HCT116 (cell line): ENCODE measurements around the gene C8A. TPM values are rescaled to one million over a fixed set of nuclear protein-coding genes. Genes with fewer than 3 reads are reported as not detected.

ENCODE experiments used
- ATAC-seq: fragments of 200-7000 bp; cut with Tn5 transposase; 2 replicates; pipeline ENCODE4 v1.9.1; 2020; ENCODE audit warnings: mild to moderate bottlenecking, moderate library complexity
- BruUV-seq: library from RNA; stranded (reverse); fragments of 400-500 nt; replicated peaks from 2 replicates; lab custom pipeline; 2021; lab: Mats Ljungman, UMichigan
- CTCF ChIA-PET: fragments of 300-600 bp; sonication (Branson Sonifier 250); formaldehyde crosslinking; loops from one replicate; lab custom pipeline; 2021; ENCODE audit warnings: antibody characterized with exemption; lab: Charles Lee
- POLR2A ChIA-PET: fragments of 300-600, 350-600 bp; sonication (Branson Sonifier 250); formaldehyde crosslinking; loops from one replicate; lab custom pipeline; 2021; ENCODE audit warnings: antibody characterized with exemption; lab: Charles Lee
- RAD21 ChIA-PET, 2 experiments: fragments of 300-600 bp; sonication (Branson Sonifier 250); formaldehyde crosslinking; loops; one replicate each; lab custom pipeline; 2023; ENCODE audit warnings: low total read pairs in 2 of 2; ENCODE audit not compliant: uncharacterized antibody in 2 of 2, unreplicated experiment in 2 of 2, low non-redundant PET in 1 of 2; lab: Charles Lee
- DNase-seq: peaks from one replicate; pipeline ENCODE4 v3.0.0-alpha.2; 2010; ENCODE audit warnings: low read depth, low spot score
- H2AFZ ChIP-seq: fragments of 200-600 bp; shearing (Covaris generic), sonication (generic); 2 replicates; pipeline ENCODE4 v1.6.1; 2017; ENCODE audit warnings: low read depth, mixed run types, mixed read lengths, antibody characterized with exemption, low read length; ENCODE audit not compliant: poor library complexity, severe bottlenecking
- H3K27ac ChIP-seq: 2 replicates; pipeline ENCODE4 v1.5.1; 2012; ENCODE audit warnings: low read depth, low read length
- H3K27me3 ChIP-seq: fragments of 200-600 bp; sonication (generic); 2 replicates; pipeline ENCODE4 v1.6.1; 2016; ENCODE audit warnings: mixed run types, low read length, mixed read lengths; ENCODE audit not compliant: insufficient read depth
- H3K36me3 ChIP-seq, 2 experiments: fragments of 200-500 bp in 1 of 2; fragments of 200-600 bp in 1 of 2; sonication (Bioruptor generic) in 1 of 2; sonication (generic) in 1 of 2; 2 replicates each; pipeline versions ENCODE4 v1.5.1 to v1.6.1; 2014 to 2016; ENCODE audit warnings: low read length in 2 of 2, inconsistent platforms in 1 of 2, mixed read lengths in 1 of 2, mixed run types in 1 of 2; ENCODE audit not compliant: insufficient read depth in 2 of 2, control insufficient read depth in 1 of 2
- H3K4me1 ChIP-seq, 2 experiments: fragments of 200-600 bp in 1 of 2; sonication (generic) in 1 of 2; 2 replicates each; pipeline versions ENCODE4 v1.5.1 to v1.6.1; 2012 to 2017; ENCODE audit warnings: low read length in 2 of 2, inconsistent platforms in 1 of 2, mild to moderate bottlenecking in 1 of 2, mixed read lengths in 1 of 2, mixed run types in 1 of 2, moderate library complexity in 1 of 2; ENCODE audit not compliant: insufficient read depth in 2 of 2, control insufficient read depth in 1 of 2
- H3K4me2 ChIP-seq: fragments of 200-600 bp; sonication (generic); 2 replicates; pipeline ENCODE4 v1.6.1; 2017; ENCODE audit warnings: mixed run types, low read length, mixed read lengths
- H3K4me3 ChIP-seq, 2 experiments: fragments of 200-600 bp in 1 of 2; sonication (generic) in 1 of 2; replicated peaks in 1 of 2; 2 replicates each; pipeline ENCODE4 v1.5.1; 2011 to 2016; ENCODE audit warnings: low read length in 2 of 2, control low read depth in 1 of 2, low read depth in 1 of 2, mild to moderate bottlenecking in 1 of 2, mixed read lengths in 1 of 2, mixed run types in 1 of 2
- H3K79me2 ChIP-seq: fragments of 200-600 bp; sonication (generic); 2 replicates; pipeline ENCODE4 v1.6.1; 2017; ENCODE audit warnings: mild to moderate bottlenecking, mixed run types, low read length, moderate library complexity, mixed read lengths; ENCODE audit not compliant: insufficient read depth
- H3K9ac ChIP-seq: fragments of 200-600 bp; sonication (generic); 2 replicates; pipeline ENCODE4 v1.6.1; 2016; ENCODE audit warnings: low read length, mixed read lengths
- H3K9me2 ChIP-seq: fragments of 200-600 bp; sonication (generic), shearing (Covaris generic); 2 replicates; pipeline ENCODE4 v1.6.1; 2017; ENCODE audit warnings: mixed run types, mild to moderate bottlenecking, moderate library complexity; ENCODE audit not compliant: insufficient read depth
- H3K9me3 ChIP-seq, 2 experiments: fragments of 200-500 bp in 1 of 2; fragments of 200-600 bp in 1 of 2; sonication (Bioruptor generic) in 1 of 2; sonication (generic) in 1 of 2; 2 replicates each; pipeline ENCODE4 v1.6.1; 2014 to 2017; ENCODE audit warnings: low read length in 2 of 2, mixed read lengths in 2 of 2, inconsistent platforms in 1 of 2, low read depth in 1 of 2, mild to moderate bottlenecking in 1 of 2, mixed run types in 1 of 2, moderate library complexity in 1 of 2; ENCODE audit not compliant: control insufficient read depth in 1 of 2, insufficient read depth in 1 of 2
- H4K20me1 ChIP-seq: fragments of 200-600 bp; sonication (generic), shearing (Covaris generic); 2 replicates; pipeline ENCODE4 v1.6.1; 2017; ENCODE audit warnings: mixed run types, mild to moderate bottlenecking, moderate library complexity; ENCODE audit not compliant: insufficient read depth
- CBX3 ChIP-seq: IDR thresholded peaks from 2 replicates; pipeline ENCODE4 v1.6.1; 2012; ENCODE audit warnings: low read depth
- CEBPB ChIP-seq: IDR thresholded peaks from 2 replicates; pipeline ENCODE4 v1.6.1; 2012; ENCODE audit warnings: low read depth
- ELF1 ChIP-seq: IDR thresholded peaks from 2 replicates; pipeline ENCODE4 v1.6.1; 2012; ENCODE audit warnings: low read depth, borderline replicate concordance
- EZH2 ChIP-seq: fragments of 200-600 bp; sonication (generic); IDR thresholded peaks from 2 replicates; pipeline ENCODE4 v1.6.1; 2017; ENCODE audit warnings: antibody characterized with exemption, mixed run types
- JUND ChIP-seq: IDR thresholded peaks from 2 replicates; pipeline ENCODE4 v1.6.1; 2012
- POLR2A ChIP-seq: IDR thresholded peaks from 2 replicates; pipeline ENCODE4 v1.7.0; 2011; ENCODE audit warnings: borderline replicate concordance; ENCODE audit not compliant: insufficient read depth, insufficient read length; ENCODE audit errors: extremely low read depth
- POLR2AphosphoS5 ChIP-seq: IDR thresholded peaks from 2 replicates; pipeline ENCODE4 v1.6.1; 2011; ENCODE audit warnings: mild to moderate bottlenecking, low read depth, low read length, moderate library complexity
- RAD21 ChIP-seq: IDR thresholded peaks from 2 replicates; pipeline ENCODE4 v1.6.1; 2012; ENCODE audit warnings: low read depth, mild to moderate bottlenecking
- SIN3A ChIP-seq: IDR thresholded peaks from 2 replicates; pipeline ENCODE4 v1.6.1; 2012; ENCODE audit warnings: low read depth
- SP1 ChIP-seq: IDR thresholded peaks from 2 replicates; pipeline ENCODE4 v1.6.1; 2012; ENCODE audit warnings: low read depth
- SRF ChIP-seq: IDR thresholded peaks from 2 replicates; pipeline ENCODE4 v1.6.1; 2012; ENCODE audit warnings: low read depth
- TCF7L2 ChIP-seq: IDR thresholded peaks from 2 replicates; pipeline ENCODE4 v1.7.0; 2011; ENCODE audit warnings: borderline replicate concordance, inconsistent platforms; ENCODE audit not compliant: insufficient read depth, insufficient read length; ENCODE audit errors: extremely low read depth
- ZFX ChIP-seq: fragments of 450-650 bp; IDR thresholded peaks from 2 replicates; pipeline ENCODE4 v1.6.1; 2017
- ZNF274 ChIP-seq: fragments of 200-500 bp; sonication (Bioruptor generic); IDR thresholded peaks from 2 replicates; pipeline ENCODE4 v1.6.1; 2014; ENCODE audit warnings: mild to moderate bottlenecking, low read depth, low read length, inconsistent platforms
- intact Hi-C: fragments of 100-400 bp; cut with micrococcal nuclease; formaldehyde crosslinking; loops from 2 replicates; pipeline ENCODE4 v1.10.0; 2022
- total RNA-seq: library from RNA; stranded (reverse); gene quantifications from one replicate; pipeline ENCODE4 v1.2.1, GENCODE V29; 2021; ENCODE audit not compliant: unreplicated experiment
- TF ChIP-seq, protein P1 (sequence below): IDR thresholded peaks from 2 replicates; pipeline ENCODE4 v1.6.1; 2011; ENCODE audit warnings: mild to moderate bottlenecking, low read length, moderate library complexity; ENCODE audit not compliant: insufficient replicate concordance; ENCODE audit errors: extremely low read depth
- TF ChIP-seq, protein P2 (sequence below): IDR thresholded peaks from 2 replicates; pipeline ENCODE4 v1.6.1; 2012
- TF ChIP-seq, protein P3 (sequence below), 3 experiments: fragments of 200-600 bp in 1 of 3; sonication (generic) in 1 of 3; IDR thresholded peaks in 2 of 3; conservative IDR thresholded peaks in 1 of 3; 2 replicates each; pipeline ENCODE4 v1.5.1; 2012 to 2017; ENCODE audit warnings: low read depth in 2 of 3, low read length in 2 of 3, antibody characterized with exemption in 1 of 3, borderline replicate concordance in 1 of 3, control low read depth in 1 of 3, mild to moderate bottlenecking in 1 of 3, mixed read lengths in 1 of 3, mixed run types in 1 of 3, moderate library complexity in 1 of 3; ENCODE audit not compliant: insufficient read depth in 1 of 3
- TF ChIP-seq, protein P4 (sequence below): IDR thresholded peaks from 2 replicates; pipeline ENCODE4 v1.6.1; 2012; ENCODE audit warnings: low read depth

Gene C8A
- total RNA-seq, 1 experiment from 2014 or later = 0.10 TPM

DNA sequence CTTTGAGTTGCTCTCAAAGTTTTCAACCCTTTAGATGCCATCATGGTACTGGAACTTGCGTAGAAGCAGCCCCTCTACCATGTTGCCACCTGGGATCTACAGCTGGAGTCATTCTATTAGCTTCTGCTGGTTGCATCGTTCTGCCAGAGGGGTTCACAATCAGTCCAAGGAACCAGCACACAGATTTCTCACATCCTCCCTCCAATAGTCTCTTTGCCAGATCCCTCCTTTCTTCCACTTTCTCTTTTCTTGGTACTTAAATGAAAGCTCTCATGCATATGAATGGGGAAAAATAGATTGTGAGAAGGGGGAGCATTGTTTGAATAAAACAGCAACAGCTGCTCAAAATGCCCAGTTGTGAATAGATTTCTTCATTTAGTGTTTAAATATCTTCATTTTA, 4.2 kb upstream of the C8A start (continued):
- no peak for TF ChIP-seq SRF
- TF ChIP-seq, all 23 proteins: peak for 0

DNA sequence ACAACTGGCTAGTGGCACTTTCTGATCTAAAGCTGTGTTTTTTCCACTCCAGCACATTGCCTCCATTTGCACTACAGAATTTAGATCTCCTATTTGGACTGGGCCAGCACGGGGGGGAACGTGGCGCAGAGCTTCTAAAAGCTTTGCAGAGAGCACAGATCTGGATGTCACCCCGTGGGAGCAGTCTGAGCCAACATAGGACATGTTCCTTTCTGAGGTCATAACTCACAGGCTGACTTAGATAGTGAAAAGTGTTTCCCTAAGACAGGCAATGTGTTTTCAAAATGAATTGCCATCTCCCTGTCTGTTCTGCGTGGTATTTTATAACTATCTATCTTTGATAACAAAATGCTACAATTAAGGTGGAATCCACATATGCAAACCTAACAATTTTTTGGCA, 3.7 kb upstream of the C8A start:
- intact Hi-C loops = no loop called here
- no peaks in the 10 kb centered on the region for H3K9me2 ChIP-seq
- no peak overlapping the region for H3K4me2 ChIP-seq
- TF ChIP-seq, protein P1, sequence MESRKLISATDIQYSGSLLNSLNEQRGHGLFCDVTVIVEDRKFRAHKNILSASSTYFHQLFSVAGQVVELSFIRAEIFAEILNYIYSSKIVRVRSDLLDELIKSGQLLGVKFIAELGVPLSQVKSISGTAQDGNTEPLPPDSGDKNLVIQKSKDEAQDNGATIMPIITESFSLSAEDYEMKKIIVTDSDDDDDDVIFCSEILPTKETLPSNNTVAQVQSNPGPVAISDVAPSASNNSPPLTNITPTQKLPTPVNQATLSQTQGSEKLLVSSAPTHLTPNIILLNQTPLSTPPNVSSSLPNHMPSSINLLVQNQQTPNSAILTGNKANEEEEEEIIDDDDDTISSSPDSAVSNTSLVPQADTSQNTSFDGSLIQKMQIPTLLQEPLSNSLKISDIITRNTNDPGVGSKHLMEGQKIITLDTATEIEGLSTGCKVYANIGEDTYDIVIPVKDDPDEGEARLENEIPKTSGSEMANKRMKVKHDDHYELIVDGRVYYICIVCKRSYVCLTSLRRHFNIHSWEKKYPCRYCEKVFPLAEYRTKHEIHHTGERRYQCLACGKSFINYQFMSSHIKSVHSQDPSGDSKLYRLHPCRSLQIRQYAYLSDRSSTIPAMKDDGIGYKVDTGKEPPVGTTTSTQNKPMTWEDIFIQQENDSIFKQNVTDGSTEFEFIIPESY = no peak
- no peak for TF ChIP-seq ZNF274
- no peak for TF ChIP-seq SRF
- TF ChIP-seq SP1 = no peak
- no peak for TF ChIP-seq POLR2AphosphoS5
- no peak for TF ChIP-seq CEBPB
- TF ChIP-seq JUND = no peak
- TF ChIP-seq, protein P2, sequence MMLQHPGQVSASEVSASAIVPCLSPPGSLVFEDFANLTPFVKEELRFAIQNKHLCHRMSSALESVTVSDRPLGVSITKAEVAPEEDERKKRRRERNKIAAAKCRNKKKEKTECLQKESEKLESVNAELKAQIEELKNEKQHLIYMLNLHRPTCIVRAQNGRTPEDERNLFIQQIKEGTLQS = no peak
- no peak for TF ChIP-seq TCF7L2
- TF ChIP-seq POLR2A = no peak
- TF ChIP-seq, protein P3, sequence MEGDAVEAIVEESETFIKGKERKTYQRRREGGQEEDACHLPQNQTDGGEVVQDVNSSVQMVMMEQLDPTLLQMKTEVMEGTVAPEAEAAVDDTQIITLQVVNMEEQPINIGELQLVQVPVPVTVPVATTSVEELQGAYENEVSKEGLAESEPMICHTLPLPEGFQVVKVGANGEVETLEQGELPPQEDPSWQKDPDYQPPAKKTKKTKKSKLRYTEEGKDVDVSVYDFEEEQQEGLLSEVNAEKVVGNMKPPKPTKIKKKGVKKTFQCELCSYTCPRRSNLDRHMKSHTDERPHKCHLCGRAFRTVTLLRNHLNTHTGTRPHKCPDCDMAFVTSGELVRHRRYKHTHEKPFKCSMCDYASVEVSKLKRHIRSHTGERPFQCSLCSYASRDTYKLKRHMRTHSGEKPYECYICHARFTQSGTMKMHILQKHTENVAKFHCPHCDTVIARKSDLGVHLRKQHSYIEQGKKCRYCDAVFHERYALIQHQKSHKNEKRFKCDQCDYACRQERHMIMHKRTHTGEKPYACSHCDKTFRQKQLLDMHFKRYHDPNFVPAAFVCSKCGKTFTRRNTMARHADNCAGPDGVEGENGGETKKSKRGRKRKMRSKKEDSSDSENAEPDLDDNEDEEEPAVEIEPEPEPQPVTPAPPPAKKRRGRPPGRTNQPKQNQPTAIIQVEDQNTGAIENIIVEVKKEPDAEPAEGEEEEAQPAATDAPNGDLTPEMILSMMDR (IDR thresholded peaks at IDR 0.05 in 2 of 3, conservative IDR thresholded peaks at IDR 0.05 in 1 of 3; ENCODE audit: borderline replicate concordance in 1 of 3, insufficient read depth in 1 of 3, low read depth in 2 of 3, low read length in 2 of 3) = no peak
- TF ChIP-seq ZFX = no peak
- no peak for TF ChIP-seq SIN3A
- TF ChIP-seq RAD21 = no peak
- no peak for TF ChIP-seq EZH2
- TF ChIP-seq ELF1 = no peak
- TF ChIP-seq CBX3 = no peak
- TF ChIP-seq, protein P4, sequence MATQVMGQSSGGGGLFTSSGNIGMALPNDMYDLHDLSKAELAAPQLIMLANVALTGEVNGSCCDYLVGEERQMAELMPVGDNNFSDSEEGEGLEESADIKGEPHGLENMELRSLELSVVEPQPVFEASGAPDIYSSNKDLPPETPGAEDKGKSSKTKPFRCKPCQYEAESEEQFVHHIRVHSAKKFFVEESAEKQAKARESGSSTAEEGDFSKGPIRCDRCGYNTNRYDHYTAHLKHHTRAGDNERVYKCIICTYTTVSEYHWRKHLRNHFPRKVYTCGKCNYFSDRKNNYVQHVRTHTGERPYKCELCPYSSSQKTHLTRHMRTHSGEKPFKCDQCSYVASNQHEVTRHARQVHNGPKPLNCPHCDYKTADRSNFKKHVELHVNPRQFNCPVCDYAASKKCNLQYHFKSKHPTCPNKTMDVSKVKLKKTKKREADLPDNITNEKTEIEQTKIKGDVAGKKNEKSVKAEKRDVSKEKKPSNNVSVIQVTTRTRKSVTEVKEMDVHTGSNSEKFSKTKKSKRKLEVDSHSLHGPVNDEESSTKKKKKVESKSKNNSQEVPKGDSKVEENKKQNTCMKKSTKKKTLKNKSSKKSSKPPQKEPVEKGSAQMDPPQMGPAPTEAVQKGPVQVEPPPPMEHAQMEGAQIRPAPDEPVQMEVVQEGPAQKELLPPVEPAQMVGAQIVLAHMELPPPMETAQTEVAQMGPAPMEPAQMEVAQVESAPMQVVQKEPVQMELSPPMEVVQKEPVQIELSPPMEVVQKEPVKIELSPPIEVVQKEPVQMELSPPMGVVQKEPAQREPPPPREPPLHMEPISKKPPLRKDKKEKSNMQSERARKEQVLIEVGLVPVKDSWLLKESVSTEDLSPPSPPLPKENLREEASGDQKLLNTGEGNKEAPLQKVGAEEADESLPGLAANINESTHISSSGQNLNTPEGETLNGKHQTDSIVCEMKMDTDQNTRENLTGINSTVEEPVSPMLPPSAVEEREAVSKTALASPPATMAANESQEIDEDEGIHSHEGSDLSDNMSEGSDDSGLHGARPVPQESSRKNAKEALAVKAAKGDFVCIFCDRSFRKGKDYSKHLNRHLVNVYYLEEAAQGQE = no peak
- H4K20me1 ChIP-seq = no peaks in the 10 kb centered on the region
- no TSS peak for BruUV-seq
- H3K36me3 ChIP-seq = no peaks in the 10 kb centered on the region
- H3K27ac ChIP-seq = no peak overlapping the region
- H3K4me3 ChIP-seq = no peak overlapping the region
- no peaks in the 10 kb centered on the region for H3K79me2 ChIP-seq
- ChIA-PET POLR2A (no interaction called here), CTCF (no interaction called here), RAD21 (no interaction called here)
- no peak overlapping the region for H2AFZ ChIP-seq
- no peak for ATAC-seq
- H3K9ac ChIP-seq = no peak overlapping the region
- no peaks in the 10 kb centered on the region for H3K4me1 ChIP-seq
- H3K9me3 ChIP-seq = no peaks in the 10 kb centered on the region
- DNase-seq = no peak
- H3K27me3 ChIP-seq = peaks cover 21% of the 10 kb centered on the region
